ENCODE results near the gene FAM8A1.

The FAM8A1 gene

DNA sequence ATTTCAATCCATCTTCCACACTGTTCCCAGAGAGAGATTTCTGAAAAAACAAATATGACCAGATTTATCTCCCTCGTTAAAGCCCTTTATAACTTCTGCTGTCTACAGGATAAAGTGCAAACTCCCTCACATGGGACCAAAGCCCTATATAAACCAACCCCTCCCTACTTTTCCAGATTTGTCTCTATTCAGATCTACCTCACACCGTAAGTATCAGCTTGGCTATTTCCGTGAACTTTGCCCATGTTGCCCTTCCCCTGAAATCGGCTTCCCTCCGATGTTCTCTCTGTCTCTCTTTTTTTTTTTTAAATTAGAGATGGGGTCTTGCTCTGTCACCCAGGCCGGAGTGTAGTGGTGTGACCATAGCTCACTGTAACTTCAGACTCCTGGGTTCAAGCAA, 12.1 kb upstream of the FAM8A1 start:
- H3K4me3 ChIP-seq (ENCODE audit: low read depth, low read length) = no peak overlapping the region

DNA sequence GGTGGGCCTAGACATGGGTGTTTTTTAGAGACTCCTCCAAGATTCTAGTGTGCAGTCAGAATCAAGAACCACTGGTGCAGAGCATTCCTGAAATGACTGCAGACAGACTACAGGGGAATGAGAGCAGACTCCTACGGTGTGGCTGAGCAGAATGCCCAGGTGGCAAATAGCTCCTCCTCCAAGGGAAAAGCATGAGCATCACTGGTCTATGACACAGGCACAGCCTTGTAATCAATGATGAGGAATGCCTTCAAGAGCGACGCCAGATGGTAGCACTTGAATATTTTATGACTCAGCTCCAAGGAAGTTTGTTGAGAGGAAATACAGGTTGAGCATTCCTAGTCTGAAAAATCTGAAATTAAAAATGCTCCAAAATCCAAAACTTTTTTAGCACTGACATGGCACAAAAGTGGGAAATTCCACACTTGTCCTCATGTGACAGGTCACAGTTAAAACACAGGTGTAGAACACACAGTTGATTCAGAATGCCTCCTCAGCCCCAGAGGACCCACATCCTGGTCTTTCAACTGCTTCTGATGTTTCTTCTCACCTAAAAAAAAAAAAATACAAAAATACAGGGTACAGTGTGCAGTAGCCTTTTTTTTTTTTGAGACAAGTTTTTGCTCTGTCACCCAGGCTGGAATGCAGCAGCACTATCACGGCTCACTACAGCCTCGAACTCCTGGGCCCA, 10.6 kb upstream of the FAM8A1 start:
- TF ChIP-seq, protein P1, sequence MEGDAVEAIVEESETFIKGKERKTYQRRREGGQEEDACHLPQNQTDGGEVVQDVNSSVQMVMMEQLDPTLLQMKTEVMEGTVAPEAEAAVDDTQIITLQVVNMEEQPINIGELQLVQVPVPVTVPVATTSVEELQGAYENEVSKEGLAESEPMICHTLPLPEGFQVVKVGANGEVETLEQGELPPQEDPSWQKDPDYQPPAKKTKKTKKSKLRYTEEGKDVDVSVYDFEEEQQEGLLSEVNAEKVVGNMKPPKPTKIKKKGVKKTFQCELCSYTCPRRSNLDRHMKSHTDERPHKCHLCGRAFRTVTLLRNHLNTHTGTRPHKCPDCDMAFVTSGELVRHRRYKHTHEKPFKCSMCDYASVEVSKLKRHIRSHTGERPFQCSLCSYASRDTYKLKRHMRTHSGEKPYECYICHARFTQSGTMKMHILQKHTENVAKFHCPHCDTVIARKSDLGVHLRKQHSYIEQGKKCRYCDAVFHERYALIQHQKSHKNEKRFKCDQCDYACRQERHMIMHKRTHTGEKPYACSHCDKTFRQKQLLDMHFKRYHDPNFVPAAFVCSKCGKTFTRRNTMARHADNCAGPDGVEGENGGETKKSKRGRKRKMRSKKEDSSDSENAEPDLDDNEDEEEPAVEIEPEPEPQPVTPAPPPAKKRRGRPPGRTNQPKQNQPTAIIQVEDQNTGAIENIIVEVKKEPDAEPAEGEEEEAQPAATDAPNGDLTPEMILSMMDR (IDR thresholded peaks at IDR 0.05; ENCODE audit: borderline replicate concordance, insufficient read depth, low read depth, low read length) = no peak
- H3K4me3 ChIP-seq (ENCODE audit: low read depth, low read length) = no peak overlapping the region

More for the DNA sequence above, 12.1 kb upstream of the FAM8A1 start:
- TF ChIP-seq, protein P1 (IDR thresholded peaks at IDR 0.05; ENCODE audit: borderline replicate concordance, insufficient read depth, low read depth, low read length) = no peak

DNA sequence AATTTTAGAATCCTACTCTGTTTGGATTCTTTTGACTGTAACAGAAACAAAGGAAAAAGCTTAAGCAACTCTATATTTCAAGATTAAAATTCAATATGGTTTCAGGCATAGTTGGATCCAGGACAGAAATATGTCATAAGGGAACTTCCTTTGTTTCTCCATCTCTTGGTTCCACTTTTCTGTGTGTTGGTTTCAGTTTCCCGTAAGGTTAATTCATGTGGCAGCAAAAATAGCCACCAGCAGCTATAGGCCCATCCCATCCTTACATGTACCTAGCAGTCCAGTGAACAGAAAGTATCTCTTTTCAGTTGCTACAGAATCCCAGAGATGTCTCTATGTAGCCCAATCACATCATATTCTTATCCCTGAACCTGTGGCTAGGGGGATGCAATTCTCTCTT, 8.8 kb upstream of the FAM8A1 start:
- TF ChIP-seq, protein P1 (IDR thresholded peaks at IDR 0.05; ENCODE audit: borderline replicate concordance, insufficient read depth, low read depth, low read length) = no peak
- no peak overlapping the region for H3K4me3 ChIP-seq (ENCODE audit: low read depth, low read length)

DNA sequence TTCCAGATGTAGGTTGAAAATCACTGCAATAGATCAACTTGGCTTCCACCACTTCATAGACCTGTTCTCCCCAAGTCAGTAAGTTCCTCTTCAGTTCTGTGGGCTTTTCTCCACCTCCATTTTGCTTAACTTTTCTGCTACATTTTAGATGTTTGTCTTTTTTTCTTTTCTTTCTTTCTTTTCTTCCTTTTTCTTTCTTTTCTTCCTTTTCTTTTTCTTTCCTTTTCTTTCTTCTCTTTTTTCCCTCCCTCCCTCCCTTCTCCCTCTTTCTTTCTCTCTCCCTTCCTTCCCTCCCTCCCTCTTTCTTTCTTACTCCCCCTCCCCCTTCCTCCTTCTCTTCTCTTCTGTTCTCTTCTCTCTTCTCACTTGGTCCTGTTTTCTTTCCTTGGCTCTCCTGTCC, 6.9 kb upstream of the FAM8A1 start:
- H3K4me3 ChIP-seq (ENCODE audit: low read depth, low read length) = no peak overlapping the region
- TF ChIP-seq, protein P1 (IDR thresholded peaks at IDR 0.05; ENCODE audit: borderline replicate concordance, insufficient read depth, low read depth, low read length) = no peak

DNA sequence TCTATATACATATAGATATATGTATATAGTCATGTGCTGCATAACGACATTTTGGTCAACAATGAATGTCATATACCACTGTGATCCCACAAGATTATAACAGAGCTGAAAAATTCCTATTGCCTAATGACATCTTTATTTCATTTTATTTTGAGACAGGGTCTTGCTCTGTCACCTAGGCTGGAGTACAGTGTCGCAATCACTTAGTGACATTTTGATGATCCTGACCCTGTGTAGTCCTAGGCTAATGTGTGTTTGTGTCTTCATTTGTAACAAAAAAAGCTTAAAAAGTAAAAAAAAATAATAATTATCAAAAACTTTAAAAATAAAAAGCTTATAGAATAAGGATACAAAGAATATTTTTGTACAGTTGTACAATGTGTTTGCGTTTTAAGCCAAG, 4.0 kb upstream of the FAM8A1 start:
- H3K4me3 ChIP-seq (ENCODE audit: low read depth, low read length) = no peak overlapping the region
- TF ChIP-seq, protein P1 (IDR thresholded peaks at IDR 0.05; ENCODE audit: borderline replicate concordance, insufficient read depth, low read depth, low read length) = no peak

DNA sequence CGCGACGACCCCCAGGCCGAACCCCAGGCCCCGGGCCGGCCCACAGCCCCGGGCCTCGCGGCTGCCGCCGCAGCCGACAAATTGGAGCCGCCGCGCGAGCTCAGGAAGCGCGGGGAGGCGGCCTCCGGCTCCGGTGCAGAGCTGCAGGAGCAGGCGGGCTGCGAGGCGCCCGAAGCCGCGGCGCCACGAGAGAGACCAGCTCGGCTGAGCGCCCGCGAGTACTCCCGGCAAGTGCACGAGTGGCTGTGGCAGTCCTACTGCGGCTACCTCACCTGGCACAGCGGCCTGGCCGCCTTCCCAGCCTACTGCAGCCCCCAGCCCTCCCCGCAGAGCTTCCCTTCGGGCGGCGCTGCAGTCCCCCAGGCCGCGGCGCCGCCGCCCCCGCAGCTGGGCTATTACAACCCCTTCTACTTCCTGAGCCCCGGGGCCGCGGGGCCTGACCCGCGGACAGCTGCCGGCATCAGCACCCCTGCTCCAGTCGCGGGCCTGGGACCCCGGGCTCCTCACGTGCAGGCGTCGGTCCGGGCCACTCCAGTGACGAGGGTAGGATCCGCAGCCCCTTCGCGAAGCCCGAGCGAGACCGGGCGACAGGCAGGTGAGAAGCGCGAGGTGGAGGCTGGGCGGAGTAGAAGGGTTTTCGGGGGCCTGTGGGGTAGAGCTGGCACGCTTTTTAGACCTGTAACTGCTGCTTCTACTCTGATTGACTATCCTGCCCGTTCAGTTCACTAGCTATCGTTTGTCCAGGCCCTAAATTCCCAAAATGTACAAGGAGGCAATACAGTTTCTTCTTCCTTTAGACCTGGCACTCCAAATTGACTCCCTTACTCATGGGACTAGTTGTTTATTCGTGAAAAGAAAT, 654 bp downstream of the FAM8A1 start:
- H3K4me3 ChIP-seq (ENCODE audit: low read depth, low read length) = peak overlapping the region; percentile 82
- TF ChIP-seq, protein P1 (IDR thresholded peaks at IDR 0.05; ENCODE audit: borderline replicate concordance, insufficient read depth, low read depth, low read length) = no peak

DNA sequence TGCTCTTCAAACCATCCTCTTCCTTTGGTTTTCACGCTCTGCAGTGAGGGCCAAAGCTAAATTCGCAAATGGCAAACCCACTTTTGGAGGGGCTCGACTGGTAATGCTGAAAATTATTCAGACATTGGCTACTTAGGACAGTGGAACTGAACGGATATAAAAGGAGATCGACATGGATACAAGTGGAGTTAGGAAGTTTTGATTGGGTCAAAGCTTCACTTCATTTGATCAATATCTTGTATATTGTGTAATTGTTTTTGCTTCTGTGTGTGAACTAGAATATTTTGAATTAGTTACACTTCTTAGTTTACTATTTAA, 1.2 kb downstream of the FAM8A1 start:
- H3K4me3 ChIP-seq (ENCODE audit: low read depth, low read length) = peak overlapping the region; percentile 82
- TF ChIP-seq, protein P1 (IDR thresholded peaks at IDR 0.05; ENCODE audit: borderline replicate concordance, insufficient read depth, low read depth, low read length) = no peak
